Posterior vena cava (tissue), 2 donors: Measurements from ENCODE around the gene C12orf75. TPM values are rescaled to one million over a fixed set of nuclear protein-coding genes. Genes with fewer than 3 reads are reported as not detected.
"Not testable (repeated sequence)": the region's sequence is repeated elsewhere in the genome, so short reads cannot be mapped to it uniquely, and the experiment has no call there.

Experiments used
- DNase-seq: peaks from one replicate; pipeline ENCODE4 v3.0.0-alpha.2; 2020; ENCODE audit warnings: low spot score
- intact Hi-C, 2 donors: fragments of 100-400 bp; cut with DNase I; formaldehyde crosslinking; loops; one replicate each; pipeline versions ENCODE4 v1.14.1 to v1.14.2; 2022 to 2023
- total RNA-seq, 2 donors: library from RNA; stranded (reverse); fragmentation: NEBNext Ultra II Directional; extraction: Animal tissue kit (Norgen Biotek cat#: 25700); gene quantifications; one replicate each; pipeline ENCODE4 v1.2.1, GENCODE V29; 2021
- donor health status: DM: yes; HTN: yes; CAD: no.
- donor health status: DM: yes; HTN: yes; CAD: no.

The C12orf75 gene
- total RNA-seq, 2 donors from 2014 or later = 120 to 138 TPM

GRCh38 chr12:105307601-105308314 is 22.7 kb upstream of the C12orf75 start:
- intact Hi-C loops, DNase-seq: not testable (repeated sequence)

- DNase-seq, intact Hi-C loops: not testable (repeated sequence)
These were observed 21.7 kb upstream of the C12orf75 start for GRCh38 chr12:105308839-105309238.

GRCh38 chr12:105309384-105309783 is 21.1 kb upstream of the C12orf75 start:
- DNase-seq, intact Hi-C loops: not testable (repeated sequence)

GRCh38 chr12:105310476-105311085 is 19.9 kb upstream of the C12orf75 start:
- DNase-seq = not testable (repeated sequence)
- intact Hi-C loops = loop anchor here in 1 of 2 donors (5.0 kb wide), 1 partner anchor 503 kb away; no protein-coding TSS in a partner anchor

GRCh38 chr12:105311936-105312335 is 18.6 kb upstream of the C12orf75 start:
- not testable (repeated sequence) for DNase-seq
- intact Hi-C loops = loop anchor here in 1 of 2 donors (5.0 kb wide), 1 partner anchor 505 kb away; no protein-coding TSS in a partner anchor

GRCh38 chr12:105313755-105314154 is 16.7 kb upstream of the C12orf75 start:
- DNase-seq = not testable (repeated sequence)
- intact Hi-C loops = loop anchor here in 1 of 2 donors (5.0 kb wide), 1 partner anchor 506 kb away; no protein-coding TSS in a partner anchor

- DNase-seq = no peak
- intact Hi-C loops = no loop called here
These were observed 15.4 kb upstream of the C12orf75 start for GRCh38 chr12:105315130-105315529.

- intact Hi-C loops = no loop called here
- no peak for DNase-seq
These were observed 14.8 kb upstream of the C12orf75 start for GRCh38 chr12:105315726-105316125.

- intact Hi-C loops = no loop called here
These were observed 13.3 kb upstream of the C12orf75 start for GRCh38 chr12:105316931-105317852.

GRCh38 chr12:105317942-105318621 is 12.4 kb upstream of the C12orf75 start:
- intact Hi-C loops = no loop called here
- no peak for DNase-seq

More at GRCh38 chr12:105316931-105317852, 13.3 kb upstream of the C12orf75 start:
- DNase-seq = no peak

GRCh38 chr12:105318651-105319483 is 11.6 kb upstream of the C12orf75 start:
- intact Hi-C loops = no loop called here
- DNase-seq = no peak

GRCh38 chr12:105319691-105320209 is 10.7 kb upstream of the C12orf75 start:
- no peak for DNase-seq
- intact Hi-C loops = loop anchor here in 1 of 2 donors (5.0 kb wide), 1 partner anchor 38 kb away; no protein-coding TSS in a partner anchor

GRCh38 chr12:105321125-105321524 is 9.4 kb upstream of the C12orf75 start:
- intact Hi-C loops = loop anchor here in 1 of 2 donors (5.0 kb wide), 1 partner anchor 36 kb away; no protein-coding TSS in a partner anchor
- DNase-seq = no peak

- intact Hi-C loops = loop anchor here in 1 of 2 donors (5.0 kb wide), 1 partner anchor 35 kb away; no protein-coding TSS in a partner anchor
These were observed 8.4 kb upstream of the C12orf75 start for GRCh38 chr12:105322070-105322469.

GRCh38 chr12:105324704-105325103 is 5.8 kb upstream of the C12orf75 start:
- no peak for DNase-seq
- intact Hi-C loops = loop anchor here in 1 of 2 donors (5.0 kb wide), 1 partner anchor 33 kb away; no protein-coding TSS in a partner anchor

More at GRCh38 chr12:105322070-105322469, 8.4 kb upstream of the C12orf75 start:
- no peak for DNase-seq

- intact Hi-C loops = no loop called here
- DNase-seq = no peak
These were observed 5.4 kb upstream of the C12orf75 start for GRCh38 chr12:105325117-105325516.

GRCh38 chr12:105329926-105330282 is 587 bp upstream of the C12orf75 start:
- intact Hi-C loops = no loop called here
- DNase-seq = no peak
